ENCODE measurements around the gene EEA1. TPM values are rescaled to one million over a fixed set of nuclear protein-coding genes. Genes with fewer than 3 reads are reported as not detected.
"Not testable (repeated sequence)": the region's sequence is repeated elsewhere in the genome, so short reads cannot be mapped to it uniquely, and the experiment has no call there.

EEA1 gene
- total RNA-seq, 2 donors from 2014 or later, result 21.2 to 26.2 TPM

GRCh38 chr12:92844151-92844763 lies 84.8 kb downstream of the EEA1 start:
- intact Hi-C loops (cut with DNase I), result no loop called here
- DNase-seq, result no peak
- no peak for ATAC-seq

- intact Hi-C loops (cut with DNase I), result no loop called here
- DNase-seq (no peak), ATAC-seq (no peak)
These were observed 99.3 kb downstream of the EEA1 start for GRCh38 chr12:92829686-92830282.

GRCh38 chr12:92828565-92828964 lies 100.5 kb downstream of the EEA1 start:
- intact Hi-C loops (cut with DNase I), result no loop called here
- ATAC-seq (no peak), DNase-seq (no peak)

- no peak for DNase-seq
- intact Hi-C loops (cut with DNase I), result no loop called here
- ATAC-seq, result no peak
These were observed 101.2 kb downstream of the EEA1 start for GRCh38 chr12:92827836-92828431.

- ATAC-seq, result no peak
- intact Hi-C loops (cut with DNase I), result no loop called here
- DNase-seq, result no peak
These were observed 108.0 kb downstream of the EEA1 start for GRCh38 chr12:92821142-92821541.

- ATAC-seq, result no peak
These were observed 114.5 kb downstream of the EEA1 start for GRCh38 chr12:92814584-92814983.

GRCh38 chr12:92810370-92810769 lies 118.7 kb downstream of the EEA1 start:
- ATAC-seq (no peak), DNase-seq (no peak)
- intact Hi-C loops (cut with DNase I), result no loop called here

More at GRCh38 chr12:92814584-92814983, 114.5 kb downstream of the EEA1 start:
- intact Hi-C loops (cut with DNase I), result no loop called here
- no peak for DNase-seq

GRCh38 chr12:92803903-92804302 lies 125.2 kb downstream of the EEA1 start:
- intact Hi-C loops (cut with DNase I), result no loop called here
- no peak for ATAC-seq

GRCh38 chr12:92802906-92803305 lies 126.2 kb downstream of the EEA1 start:
- intact Hi-C loops (cut with DNase I), result no loop called here
- ATAC-seq (no peak), DNase-seq (no peak)

More at GRCh38 chr12:92803903-92804302, 125.2 kb downstream of the EEA1 start:
- DNase-seq, result no peak

GRCh38 chr12:92796650-92797049 lies 132.4 kb downstream of the EEA1 start:
- DNase-seq, result no peak
- no peak for ATAC-seq
- intact Hi-C loops (cut with DNase I), result no loop called here

- no peak for ATAC-seq
- no peak for DNase-seq
- intact Hi-C loops (cut with DNase I), result no loop called here
These were observed 134.3 kb downstream of the EEA1 start for GRCh38 chr12:92794814-92795213.

- intact Hi-C loops (cut with DNase I); DNase-seq; ATAC-seq: not testable (repeated sequence)
These were observed 134.7 kb downstream of the EEA1 start for GRCh38 chr12:92794356-92794755.

- intact Hi-C loops (cut with DNase I), result no loop called here
- peak in 1 of 2 donors; percentile 90 for ATAC-seq
- DNase-seq, result no peak
These were observed 143.1 kb downstream of the EEA1 start for GRCh38 chr12:92786045-92786444.

- no peak for ATAC-seq
- intact Hi-C loops (cut with DNase I), result no loop called here
- no peak for DNase-seq
These were observed 143.5 kb downstream of the EEA1 start for GRCh38 chr12:92785563-92785950.

- intact Hi-C loops (cut with DNase I), result no loop called here
- no peak for DNase-seq
- peak; percentile 94 to 96 for ATAC-seq
These were observed 144.1 kb downstream of the EEA1 start for GRCh38 chr12:92784797-92785562.

- ATAC-seq (no peak), DNase-seq (no peak)
- intact Hi-C loops (cut with DNase I), result no loop called here
These were observed 144.7 kb downstream of the EEA1 start for GRCh38 chr12:92784356-92784755.

GRCh38 chr12:92779902-92780301 lies 149.2 kb downstream of the EEA1 start:
- intact Hi-C loops (cut with DNase I), result no loop called here

GRCh38 chr12:92778525-92778924 lies 150.6 kb downstream of the EEA1 start:
- DNase-seq (no peak), ATAC-seq (no peak)
- intact Hi-C loops (cut with DNase I), result no loop called here

More at GRCh38 chr12:92779902-92780301, 149.2 kb downstream of the EEA1 start:
- no peak for DNase-seq
- no peak for ATAC-seq

GRCh38 chr12:92775416-92775815 lies 153.7 kb downstream of the EEA1 start:
- intact Hi-C loops (cut with DNase I), result no loop called here
- no peak for DNase-seq
- ATAC-seq, result no peak

- ATAC-seq, result peak in 1 of 2 donors; percentile 24
- no peak for DNase-seq
- intact Hi-C loops (cut with DNase I), result no loop called here
These were observed 158.1 kb downstream of the EEA1 start for GRCh38 chr12:92771001-92771400.
